ENCODE results near the gene LPP.

GRCh38 chr3:188584958-188585689 is 431.2 kb downstream of the LPP start:
- peak; percentile 70 for TF ChIP-seq CTCF (IDR thresholded peaks at IDR 0.05; ENCODE audit: low read length)
- TF ChIP-seq EZH2 (IDR thresholded peaks at IDR 0.05; ENCODE audit: borderline replicate concordance, low read length) = no peak
